Measurements from ENCODE around the gene RAD51B.

RAD51B gene

DNA sequence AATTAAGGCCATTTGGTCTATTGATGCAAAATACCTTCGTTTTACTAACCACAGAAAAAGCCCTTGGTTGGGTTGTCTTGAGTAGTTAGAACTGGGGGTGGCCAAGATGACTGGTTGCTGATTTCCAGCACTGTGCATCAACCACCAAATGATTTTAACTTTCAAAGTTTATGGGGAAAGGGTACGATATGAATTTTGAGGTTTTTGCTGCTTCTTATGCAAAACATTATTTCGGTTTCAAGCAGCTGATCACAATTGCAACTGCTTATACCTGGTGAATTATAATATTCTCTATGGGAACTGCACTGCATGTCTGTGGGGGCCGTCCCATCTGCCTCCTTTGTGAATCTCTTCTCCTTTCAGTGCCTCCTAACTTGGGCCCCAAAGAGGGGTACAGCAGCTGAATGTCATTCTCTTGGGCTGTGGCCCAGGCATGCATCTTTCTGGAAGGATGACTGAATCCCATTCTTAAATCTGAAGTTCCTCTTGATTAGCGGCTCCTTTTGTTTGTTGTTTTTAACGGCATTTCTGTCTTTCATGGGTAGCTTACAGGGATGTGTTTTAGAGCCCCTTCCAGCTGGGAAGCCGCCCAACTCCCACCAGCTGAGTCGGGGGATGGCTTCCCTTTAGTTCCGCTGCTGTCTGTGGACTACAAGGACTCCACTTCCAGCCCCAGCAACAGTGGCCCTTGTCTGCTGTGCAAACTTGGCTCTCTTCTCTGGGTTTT is 493.5 kb downstream of the RAD51B start:
- no peak for FAIRE-seq

DNA sequence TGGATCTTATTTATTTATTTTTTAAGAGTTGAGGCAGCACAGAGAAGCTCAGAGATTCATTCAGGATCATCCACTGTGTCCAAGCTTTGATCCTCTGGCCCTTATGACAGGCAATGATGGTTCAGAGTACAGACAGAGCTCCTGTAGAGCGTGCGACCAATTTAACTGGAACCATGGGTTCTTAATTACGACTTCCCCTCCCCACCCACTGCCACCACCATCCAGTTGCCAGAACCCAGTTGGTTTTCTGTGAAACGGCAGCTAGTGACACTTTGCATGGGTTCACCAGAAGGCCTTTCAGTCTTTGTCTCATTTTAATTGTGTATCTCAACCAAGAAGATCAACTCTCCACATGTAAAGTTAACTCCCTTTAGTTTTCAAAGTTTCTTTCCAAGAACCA is 495.1 kb downstream of the RAD51B start:
- no peak for FAIRE-seq

DNA sequence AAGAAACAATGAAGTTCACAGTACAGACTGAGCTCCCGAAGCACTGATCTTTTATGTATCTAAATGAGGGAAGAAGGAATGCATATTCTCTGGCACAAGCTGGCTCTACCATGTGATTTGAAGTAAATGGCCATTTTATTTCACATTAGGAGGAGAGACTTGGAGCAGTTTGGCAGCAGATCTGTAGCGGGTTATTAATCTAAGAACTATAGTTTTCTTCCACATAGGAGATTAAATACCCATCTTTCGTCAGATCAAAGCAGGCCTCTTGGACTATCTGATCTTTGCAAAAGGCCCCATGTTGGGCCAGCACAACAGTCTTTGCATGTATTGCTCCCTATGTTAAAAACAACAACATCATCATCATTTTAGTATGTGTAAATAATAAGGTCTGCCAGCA is 495.5 kb downstream of the RAD51B start:
- FAIRE-seq = no peak

DNA sequence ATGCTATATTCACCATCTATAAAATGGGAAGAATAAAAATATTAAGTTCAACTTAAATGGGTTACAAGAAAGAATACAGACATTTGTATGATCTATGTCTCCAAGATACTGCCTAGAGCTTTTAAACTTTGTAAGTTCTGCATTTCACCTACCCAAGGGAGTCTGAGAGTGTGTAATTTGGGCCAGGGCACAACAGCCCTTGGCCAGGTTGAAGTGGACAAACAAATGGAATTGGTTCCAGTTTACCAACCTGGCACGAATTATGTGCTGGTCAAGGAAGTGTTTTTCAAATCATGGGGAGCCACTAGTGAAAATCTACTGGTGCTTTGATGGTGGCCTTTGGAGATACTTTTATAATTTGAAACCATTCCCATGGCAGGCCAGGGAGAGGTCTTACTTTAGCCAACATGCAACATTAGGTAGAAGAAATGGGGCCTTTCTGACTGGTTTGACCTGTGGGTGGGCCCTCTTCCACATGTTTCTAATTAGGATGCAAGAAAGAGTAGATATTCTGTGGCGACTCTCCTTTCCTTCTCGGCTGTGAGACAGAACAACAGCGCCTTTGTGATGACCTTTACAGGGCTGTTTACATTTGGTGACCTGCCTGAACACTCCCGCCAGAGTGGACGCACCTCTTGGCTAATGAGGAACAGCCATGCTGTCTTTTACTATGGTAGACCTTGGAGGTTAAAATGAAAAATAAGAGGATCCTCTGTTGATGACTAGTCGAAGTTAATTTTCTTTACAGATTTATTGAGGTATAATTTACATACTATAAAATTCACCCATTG is 496.7 kb downstream of the RAD51B start:
- FAIRE-seq = no peak

DNA sequence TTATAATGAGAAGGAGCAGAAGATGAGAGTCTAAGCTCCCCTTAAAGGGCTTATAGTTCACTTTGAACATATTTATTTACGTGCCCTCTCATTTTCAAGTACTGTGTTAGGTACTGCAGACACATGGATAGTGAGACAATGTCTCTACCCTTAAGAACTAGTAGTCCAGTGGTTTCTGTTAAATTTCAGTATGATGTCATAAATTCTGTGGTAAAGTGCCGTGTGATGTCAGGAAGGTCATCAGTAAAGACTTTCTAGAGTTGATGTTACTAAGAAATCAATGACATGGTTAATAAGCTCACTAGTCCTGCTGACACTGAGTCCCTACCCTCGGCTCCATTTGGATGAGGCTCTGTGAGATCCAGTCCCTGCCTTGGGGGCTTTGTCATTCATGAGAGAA is 497.7 kb downstream of the RAD51B start:
- FAIRE-seq = no peak

DNA sequence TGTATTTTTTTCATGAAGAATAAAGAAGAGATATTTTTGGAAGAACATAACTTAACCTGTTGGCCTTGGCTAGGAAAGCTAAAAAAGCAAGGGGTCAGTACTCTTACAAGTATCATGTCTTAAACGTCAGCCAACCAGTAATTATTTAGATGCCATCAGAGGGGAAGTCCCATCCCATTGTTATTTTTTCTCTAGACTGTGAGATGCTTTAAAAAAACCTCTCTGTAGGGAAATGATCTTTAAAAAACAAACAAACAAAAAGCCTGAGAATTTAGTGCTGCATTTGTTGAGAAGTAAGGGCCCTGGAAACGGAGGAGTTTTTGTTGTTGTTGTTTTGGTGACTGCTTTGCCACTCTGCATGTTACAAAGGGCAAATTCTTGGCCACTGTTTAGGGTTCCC is 499.2 kb downstream of the RAD51B start:
- no peak for FAIRE-seq

DNA sequence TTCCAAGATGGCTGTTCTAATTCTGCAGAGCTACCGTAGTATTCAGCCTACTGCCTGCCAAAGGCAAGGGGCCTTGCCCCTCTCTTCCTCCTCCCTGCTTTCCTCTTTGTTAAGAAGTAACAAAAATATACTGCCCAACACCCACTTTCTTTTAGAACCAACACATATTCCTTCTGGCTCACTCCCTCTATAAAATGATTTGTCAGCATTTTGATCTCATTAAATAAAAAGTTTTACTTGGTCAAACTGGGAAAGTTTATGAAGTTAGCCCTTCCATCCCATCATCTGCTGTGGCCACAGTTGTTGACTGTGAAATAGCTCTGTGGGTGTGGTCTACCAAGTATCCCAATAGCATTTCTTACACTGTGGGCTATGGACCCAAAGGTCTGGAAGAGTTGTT is 500.9 kb downstream of the RAD51B start:
- FAIRE-seq = no peak

DNA sequence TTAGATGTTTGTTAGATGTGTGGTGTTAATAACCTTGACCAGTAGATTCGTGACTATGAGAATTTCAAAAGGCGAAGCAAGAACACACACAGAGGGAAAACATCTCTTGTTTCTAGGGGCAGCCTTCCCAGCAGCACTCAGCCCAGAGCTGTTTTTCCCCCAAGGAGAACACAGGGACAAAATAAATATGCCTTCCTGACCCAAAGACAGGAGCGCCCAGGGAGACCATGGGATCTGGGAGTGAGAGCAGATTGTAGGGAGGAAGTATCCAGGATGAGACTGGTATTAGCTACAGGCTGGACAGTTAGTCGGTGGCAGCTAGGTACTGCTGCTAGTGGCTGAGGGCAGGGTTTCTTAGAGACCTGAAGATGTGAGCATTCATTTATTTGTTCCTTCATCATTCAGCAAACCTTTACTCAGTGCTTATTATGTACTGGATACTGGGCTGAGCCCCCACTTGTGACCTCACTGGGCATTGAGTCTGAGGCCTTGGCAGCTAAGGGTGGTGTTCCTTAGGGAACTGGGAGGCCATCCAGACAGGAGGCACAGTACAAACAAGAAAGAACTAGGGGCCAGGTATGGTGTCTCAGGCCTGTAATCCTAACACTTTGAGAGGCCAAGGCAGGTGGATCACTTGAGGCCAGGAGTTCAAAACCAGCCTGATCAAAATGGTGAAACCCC is 503.5 kb downstream of the RAD51B start:
- no peak for FAIRE-seq

DNA sequence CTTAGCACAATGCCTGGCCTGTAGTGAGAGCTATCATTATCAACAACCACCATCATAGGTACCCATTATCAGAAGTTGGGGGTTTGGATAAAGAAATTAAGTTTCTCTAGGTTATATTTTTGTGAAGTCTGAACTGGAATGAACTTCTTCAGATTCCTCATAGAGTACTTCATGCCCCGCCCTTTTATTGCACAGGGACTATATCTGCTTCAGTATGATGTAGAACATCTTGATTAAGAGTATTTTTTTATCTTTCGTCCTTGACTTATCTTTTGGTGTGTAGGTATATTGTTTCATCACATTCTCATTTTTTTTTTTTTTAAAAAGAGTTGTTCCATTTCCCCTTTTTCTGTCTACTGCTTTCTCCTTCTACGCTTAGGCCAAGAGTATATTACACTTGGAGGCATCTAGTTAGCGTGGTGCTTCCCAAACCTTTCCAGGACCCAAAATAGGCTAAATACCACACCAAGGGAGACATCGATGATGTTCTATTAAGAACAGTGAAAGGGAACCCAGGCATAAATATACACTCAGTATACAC is 505.8 kb downstream of the RAD51B start:
- FAIRE-seq = no peak

DNA sequence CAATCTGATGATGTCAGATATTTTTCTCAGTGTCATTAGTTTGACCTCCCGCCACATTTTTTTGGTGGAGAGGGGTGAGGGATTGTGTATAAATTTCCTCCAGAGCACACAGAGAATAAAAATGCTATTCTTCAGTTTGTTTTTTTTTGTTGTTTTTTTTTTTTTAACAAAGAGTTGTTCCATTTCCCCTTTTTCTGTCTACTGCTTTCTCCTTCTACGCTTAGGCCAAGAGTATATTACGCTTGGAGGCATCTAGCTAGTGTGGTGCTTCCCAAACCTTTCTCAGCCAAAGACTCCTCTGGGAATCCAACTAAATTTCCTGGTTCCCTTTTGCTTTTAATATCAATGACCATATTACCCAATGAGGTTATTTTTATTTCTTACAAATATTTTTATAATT is 507.7 kb downstream of the RAD51B start:
- no peak for FAIRE-seq

DNA sequence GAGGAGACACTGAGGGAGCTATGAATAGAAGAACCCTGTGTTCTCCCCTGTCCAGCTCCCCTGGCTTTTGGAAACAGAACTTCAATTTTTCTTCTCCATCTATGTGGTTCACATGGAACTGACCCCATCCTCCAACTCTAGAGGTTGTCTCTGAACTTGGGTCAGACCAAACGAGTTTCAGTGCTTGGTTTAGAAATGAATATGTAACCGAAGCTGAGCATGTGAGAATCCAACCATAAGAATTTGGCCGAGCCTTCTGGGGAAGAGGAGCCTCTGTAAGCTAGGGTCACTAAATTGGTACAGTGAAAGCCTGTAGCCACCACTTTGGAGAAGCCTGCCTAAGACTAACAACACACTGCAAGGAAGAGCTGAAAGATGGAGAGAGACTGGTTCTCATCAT is 508.9 kb downstream of the RAD51B start:
- FAIRE-seq = no peak

DNA sequence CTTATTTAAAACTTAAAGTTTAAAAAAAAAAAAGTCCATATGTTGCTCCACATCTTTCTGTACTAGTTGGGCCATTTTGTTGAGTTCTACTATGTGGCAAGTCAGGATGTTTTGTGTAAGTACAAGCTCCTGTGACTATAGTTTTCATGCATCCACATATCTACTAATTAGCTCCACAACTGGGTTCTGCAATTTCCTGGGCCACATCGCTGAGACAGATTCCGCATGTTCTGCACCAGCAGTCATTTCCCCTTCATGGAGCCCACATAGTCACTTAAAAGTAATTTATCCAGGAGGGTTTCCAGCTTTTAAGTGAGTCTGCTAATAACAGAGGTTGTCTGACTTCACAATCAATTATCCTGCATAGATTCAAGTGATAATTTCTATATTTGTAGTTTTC is 511.8 kb downstream of the RAD51B start:
- FAIRE-seq = no peak

DNA sequence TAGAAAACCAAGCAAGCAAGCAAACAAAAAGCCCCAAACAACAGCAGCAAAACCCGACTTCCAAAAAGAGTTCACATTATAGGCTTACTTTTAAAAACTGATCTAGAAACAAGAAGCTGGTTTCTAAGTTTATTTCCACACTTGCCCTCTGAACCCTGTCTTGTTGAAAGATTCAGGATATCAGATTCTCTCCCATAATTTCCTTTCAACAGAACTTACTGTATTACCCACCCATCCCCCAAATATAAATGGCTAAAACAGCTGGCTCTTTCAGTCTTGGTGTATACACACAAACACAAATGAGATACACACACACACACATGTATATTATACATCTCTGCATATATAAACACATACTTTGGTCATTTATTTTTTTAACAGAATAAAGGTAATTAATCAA is 512.4 kb downstream of the RAD51B start:
- FAIRE-seq = no peak

DNA sequence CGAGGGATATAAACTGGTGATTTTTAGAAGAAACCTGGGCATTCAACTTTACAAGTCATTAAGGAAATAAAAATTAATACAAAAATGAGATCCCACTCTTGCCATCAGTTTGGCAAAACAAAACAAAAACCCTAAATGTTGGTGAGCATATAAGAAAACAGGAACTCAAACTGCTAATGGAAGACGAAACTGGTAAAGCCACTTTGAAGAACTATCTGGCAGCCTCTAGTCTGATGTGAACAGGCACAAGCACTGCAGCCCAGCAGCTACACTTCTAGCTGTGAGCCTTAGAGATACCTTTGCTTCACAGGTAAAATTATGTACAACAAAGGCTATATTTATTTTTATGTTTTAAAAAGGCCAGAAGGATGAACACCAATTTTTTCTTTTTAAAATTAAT is 513.7 kb downstream of the RAD51B start:
- no peak for FAIRE-seq

DNA sequence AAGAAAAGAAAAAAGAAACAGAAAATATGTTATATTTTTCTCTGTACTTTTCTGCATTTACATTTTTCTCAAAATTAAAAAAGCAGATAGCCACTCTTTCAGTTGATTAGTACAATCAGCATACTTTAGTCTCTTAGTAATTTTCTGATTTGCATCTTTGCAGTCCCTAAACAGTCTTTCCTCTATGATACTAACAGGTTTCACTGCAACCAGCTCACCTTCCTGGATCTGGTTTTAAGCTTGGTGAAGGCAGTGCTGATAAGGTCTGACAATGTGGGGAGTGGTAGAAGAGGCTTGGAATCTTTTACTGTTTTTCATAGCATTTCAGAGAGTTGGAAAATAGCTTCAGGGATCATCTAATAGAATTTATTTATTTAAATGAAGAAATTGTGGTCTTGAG is 515.7 kb downstream of the RAD51B start:
- FAIRE-seq = no peak

DNA sequence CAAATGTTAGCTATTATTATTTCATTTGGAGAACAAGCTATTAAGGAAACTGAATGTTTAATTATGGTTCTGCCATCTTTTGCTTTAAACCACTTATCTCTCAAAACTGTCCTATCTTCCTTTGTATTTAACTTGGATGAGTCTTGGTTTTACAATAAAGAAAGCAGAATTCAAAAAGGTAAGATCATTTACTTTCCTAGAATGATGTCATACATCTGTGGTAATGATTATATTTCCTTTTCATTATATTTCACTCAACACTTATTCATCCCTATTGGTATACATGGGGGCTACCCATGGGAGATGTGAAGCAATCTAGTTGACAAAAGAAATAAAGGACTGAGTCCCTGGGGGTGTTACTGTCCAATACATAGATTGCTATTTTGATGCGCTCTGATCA is 516.6 kb downstream of the RAD51B start:
- FAIRE-seq = no peak

DNA sequence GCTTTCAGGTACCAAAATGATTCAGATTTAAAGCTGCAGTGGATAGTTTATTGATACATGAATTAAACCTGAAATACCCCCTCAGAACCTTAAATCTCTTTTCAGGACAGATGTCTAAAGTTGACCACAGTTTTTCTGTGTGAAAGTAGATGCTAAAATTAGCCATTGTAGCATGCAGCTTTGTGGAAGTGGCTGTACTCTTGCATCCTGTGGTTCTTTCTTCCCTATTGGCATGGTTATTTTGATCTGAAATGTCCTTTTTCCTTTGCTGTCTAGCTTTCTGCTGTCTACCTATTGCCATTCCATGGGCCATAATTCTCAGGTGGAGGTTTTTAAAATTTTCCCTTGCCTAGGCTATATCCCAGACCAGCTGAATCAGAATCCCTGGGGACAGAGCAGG is 517.7 kb downstream of the RAD51B start:
- no peak for FAIRE-seq

DNA sequence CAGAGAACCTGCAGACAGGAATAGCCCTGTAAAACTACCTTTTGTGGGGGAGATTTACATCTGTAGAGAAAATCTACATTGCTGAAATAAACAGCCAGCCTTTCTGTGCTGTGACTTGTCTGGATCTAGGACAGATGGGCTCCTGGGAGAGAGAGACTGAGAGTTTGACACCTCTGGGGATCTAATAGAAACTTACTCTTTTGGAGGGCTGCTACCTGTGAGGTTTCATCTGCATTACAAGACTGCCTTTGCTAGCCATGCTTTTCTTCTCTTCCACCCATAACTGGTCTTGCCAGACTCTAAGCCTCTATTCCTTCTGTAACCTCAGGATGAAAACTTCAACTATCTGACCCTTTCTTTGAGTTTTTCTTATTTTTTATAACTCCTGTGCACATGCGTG is 520.7 kb downstream of the RAD51B start:
- no peak for FAIRE-seq

DNA sequence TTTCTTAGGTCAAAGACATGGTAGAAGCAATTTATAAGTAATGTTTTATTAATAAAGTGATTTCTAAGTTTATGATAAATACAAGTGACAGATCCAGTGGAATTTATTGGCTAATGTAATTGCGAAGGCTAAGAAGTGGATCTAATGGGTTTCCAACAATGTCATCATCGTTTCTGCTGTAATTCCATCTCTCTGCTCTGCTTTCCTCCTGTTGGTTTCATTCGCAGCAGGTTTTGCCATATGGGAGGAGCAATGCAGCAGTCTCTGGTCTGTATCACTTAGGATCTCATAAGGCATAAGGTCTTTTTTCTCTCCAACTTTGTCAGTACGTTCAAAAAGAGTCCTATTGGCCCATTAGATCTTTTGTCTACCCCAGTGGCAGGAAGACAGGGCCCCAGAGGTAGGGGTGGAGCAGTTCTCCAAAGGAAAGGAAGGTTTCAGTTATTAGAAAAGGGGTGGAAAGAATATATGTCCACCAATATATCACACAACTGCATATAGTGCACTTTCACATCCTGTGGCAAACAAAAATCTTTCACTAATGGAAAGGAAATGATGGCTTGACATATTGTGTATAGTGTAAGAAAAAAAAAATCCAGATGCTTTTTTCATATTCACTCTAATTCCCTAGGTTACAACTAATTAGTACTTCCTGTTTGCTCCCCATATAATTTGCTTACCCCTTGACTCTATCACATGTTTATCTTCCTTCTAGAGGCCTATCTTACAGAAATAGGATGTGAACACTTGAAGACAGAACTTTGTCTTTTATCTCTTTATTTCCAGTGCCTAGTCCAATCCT is 522.0 kb downstream of the RAD51B start:
- no peak for FAIRE-seq

DNA sequence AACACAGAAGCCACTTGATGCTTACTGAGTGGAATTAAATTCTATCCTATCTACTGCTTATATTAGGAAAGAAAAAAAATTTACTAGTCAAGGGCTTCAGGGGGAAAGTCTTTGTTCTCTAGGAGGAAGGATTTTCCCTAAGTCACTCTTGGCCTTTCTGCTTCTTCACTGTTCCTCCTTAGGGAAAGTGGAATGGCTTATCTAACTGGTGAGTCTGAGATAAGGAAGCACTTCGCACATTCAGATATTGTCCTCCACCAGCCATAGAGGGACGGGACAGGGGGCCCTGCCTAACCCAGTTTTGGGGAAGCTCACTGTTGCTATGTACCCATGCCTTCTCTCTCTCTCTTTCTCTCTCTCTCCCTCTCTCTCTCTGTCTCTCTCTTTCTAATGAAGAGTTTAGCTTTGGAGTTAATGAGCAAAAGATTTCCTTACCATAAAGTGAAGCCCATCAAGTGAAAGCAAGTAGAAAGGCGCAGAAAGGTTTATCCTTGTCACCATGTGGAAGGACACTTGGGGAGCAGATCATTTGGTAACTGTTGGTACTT is 522.7 kb downstream of the RAD51B start:
- FAIRE-seq = no peak

DNA sequence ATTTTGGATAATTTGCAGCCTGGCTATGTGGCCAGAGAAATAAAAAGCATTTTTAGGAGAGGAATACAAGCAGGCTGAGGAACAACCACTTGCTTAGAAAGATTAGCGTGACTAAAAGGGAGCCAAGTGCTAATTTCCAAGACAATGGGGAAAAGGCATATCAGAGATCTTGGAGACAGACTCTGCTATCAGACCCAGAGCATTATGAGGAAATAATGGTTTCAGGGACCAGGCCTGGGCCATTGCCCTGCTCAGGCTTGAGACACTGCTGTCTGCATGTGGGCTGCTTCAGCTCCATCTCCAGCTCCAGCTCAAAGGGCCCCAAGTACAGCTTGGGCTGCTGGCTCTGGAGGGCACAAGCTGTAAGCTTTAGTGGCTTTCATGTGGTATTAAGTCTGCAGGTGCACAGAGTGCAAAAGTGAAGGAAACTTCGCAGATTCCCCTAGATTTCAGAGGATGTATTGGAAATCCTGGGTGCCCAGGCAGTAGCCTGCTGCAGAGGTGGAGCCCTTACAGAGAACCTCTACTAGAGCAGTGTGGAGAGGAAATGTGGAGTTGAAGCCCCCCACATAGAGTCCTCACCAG is 524.0 kb downstream of the RAD51B start:
- no peak for FAIRE-seq

DNA sequence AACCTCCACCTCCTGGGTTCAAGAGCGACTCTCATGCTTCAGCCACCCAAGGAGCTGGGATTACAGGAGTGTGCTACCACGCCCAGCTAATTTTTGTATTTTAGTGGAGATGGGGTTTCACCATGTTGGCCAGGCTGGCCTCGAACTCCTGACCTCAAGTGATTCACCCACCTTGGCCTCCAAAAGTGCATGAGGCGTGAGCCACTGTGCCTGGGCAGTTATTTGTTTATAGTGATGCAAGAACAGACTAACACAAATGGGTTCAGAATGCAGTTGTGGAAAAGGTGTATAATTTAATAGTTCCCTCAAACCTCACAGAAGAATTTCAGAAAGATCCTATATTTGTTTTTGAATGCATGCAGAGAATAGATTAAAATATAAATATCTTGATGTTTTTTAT is 526.2 kb downstream of the RAD51B start:
- no peak for FAIRE-seq

Data from TTC549 (cell line).